Stomach (tissue), 9 donors: Measurements from ENCODE around the gene CRABP2. TPM values are rescaled to one million over a fixed set of nuclear protein-coding genes. Genes with fewer than 3 reads are reported as not detected.

ENCODE experiments used
- DNase-seq, 2 donors: peaks; one replicate each; pipeline versions ENCODE4 v3.0.0 to v3.0.0-alpha.2; 2013 to 2019
- H3K27ac ChIP-seq, 5 donors: fragments of 200-600 bp in 4 of 5; sonication (generic) in 4 of 5; one replicate each; pipeline ENCODE4 v1.5.1; 2013 to 2019; ENCODE audit warnings: mild to moderate bottlenecking in 1 of 5, moderate library complexity in 1 of 5
- H3K27me3 ChIP-seq, 3 donors: fragments of 200-600 bp; sonication (generic); one replicate each; pipeline ENCODE4 v1.5.1; 2017 to 2019; ENCODE audit warnings: mixed run types in 1 of 3
- H3K36me3 ChIP-seq, 4 donors: fragments of 200-600 bp; sonication (generic); 1 replicate in 3 of 4; 2 replicates in 1 of 4; pipeline ENCODE4 v1.5.1; 2016 to 2019
- H3K4me1 ChIP-seq, 4 donors: fragments of 200-600 bp; sonication (generic); one replicate each; pipeline ENCODE4 v1.5.1; 2016 to 2019
- H3K4me3 ChIP-seq, 4 donors: fragments of 200-600 bp; sonication (generic) in 3 of 4; one replicate each; pipeline ENCODE4 v1.5.1; 2016 to 2019; ENCODE audit warnings: mild to moderate bottlenecking in 1 of 4
- H3K9me3 ChIP-seq, 4 donors: fragments of 200-600 bp; sonication (generic); one replicate each; pipeline ENCODE4 v1.5.1; 2016 to 2019
- CTCF ChIP-seq, 7 experiments: fragments of 450-650 bp in 4 of 7; fragments of 200-600 bp in 3 of 7; sonication (generic) in 3 of 7; IDR thresholded peaks; one replicate each; pipeline ENCODE4 v1.5.1; 2016 to 2019; ENCODE audit warnings: antibody characterized with exemption in 7 of 7, control low read depth in 2 of 7, mild to moderate bottlenecking in 1 of 7
- EP300 ChIP-seq: sonication (generic); formaldehyde crosslinking; IDR thresholded peaks from one replicate; pipeline ENCODE4 v1.6.1; 2017; ENCODE audit warnings: antibody characterized with exemption
- POLR2A ChIP-seq, 4 donors: fragments of 450-650 bp; IDR thresholded peaks; one replicate each; pipeline ENCODE4 v1.6.1; 2016; ENCODE audit warnings: antibody characterized with exemption in 4 of 4, control low read depth in 2 of 4, mild to moderate bottlenecking in 1 of 4, moderate library complexity in 1 of 4
- POLR2AphosphoS5 ChIP-seq, 3 donors: sonication (generic); formaldehyde crosslinking; IDR thresholded peaks; one replicate each; pipeline ENCODE4 v1.6.1; 2016; ENCODE audit warnings: antibody characterized with exemption in 3 of 3
- WGBS, 5 donors: extraction: QIAGEN DNeasy Blood & Tissue Kit in 3 of 5; methylation state at CpG; one replicate each; pipeline versions ENCODE4 v1.1.5 to v1.1.7; 2013 to 2018; 5-methylcytosine and 5-hydroxymethylcytosine counted together
- intact Hi-C: fragments of 100-400 bp; cut with DNase I; formaldehyde crosslinking; loops from one replicate; pipeline ENCODE4 v1.15.1; 2023; ENCODE audit warnings: low total_unique reads
- polyA plus RNA-seq, 3 donors: library from polyadenylated mRNA; stranded (reverse); fragments of 200-250 nt; gene quantifications; one replicate each; pipeline ENCODE4 v1.2.3, GENCODE V29; 2013
- total RNA-seq, 5 donors: library from RNA; depleted of rRNA; stranded (reverse); fragments of >200 nt; gene quantifications; one replicate each; pipeline versions ENCODE4 v1.1.0 to v1.2.3, GENCODE V29; 2014 to 2016
- donor health status: healthy with polysubstance abuse.
- donor health status: Bipolar disorder and iron deficiency.
- donor health status: healthy.

The CRABP2 gene
- total and polyA plus RNA-seq, 8 donors = 0.72 to 207 (median 6.9) TPM; not detected in 3

- H3K9me3 ChIP-seq = no peaks in the 10 kb centered on the region
- WGBS, 5 donors = 44 to 58% (median 53%) methylated on average over 5 of the region's 5 CpGs
- no peak for TF ChIP-seq POLR2AphosphoS5 (IDR thresholded peaks at IDR 0.05)
- TF ChIP-seq CTCF (IDR thresholded peaks at IDR 0.05) = no peak
- TF ChIP-seq POLR2A (IDR thresholded peaks at IDR 0.05) = no peak
- no peak for TF ChIP-seq EP300
- H3K27ac ChIP-seq = peak overlapping the region; percentile 31 to 88 (median 82)
- H3K4me1 ChIP-seq = peaks cover 52 to 100% (median 83%) of the 10 kb centered on the region in 4 donors
- H3K4me3 ChIP-seq = no peak overlapping the region
- intact Hi-C loops = no loop called here
- H3K36me3 ChIP-seq = no peaks in the 10 kb centered on the region
- peak in 1 of 2 donors; percentile 43 for DNase-seq
- peaks cover 0 to 5% (median 0%) of the 10 kb centered on the region in 3 donors for H3K27me3 ChIP-seq
Observed at GRCh38 chr1:156664046-156664766, 41.2 kb downstream of the CRABP2 start.

- H3K4me1 ChIP-seq = peaks cover 52 to 94% (median 80%) of the 10 kb centered on the region in 4 donors
- peak in 1 of 2 donors; percentile 71 for DNase-seq
- H3K4me3 ChIP-seq = no peak overlapping the region
- no peaks in the 10 kb centered on the region for H3K9me3 ChIP-seq
- WGBS, 5 donors = 31 to 60% (median 45%) methylated on average over 5 of the region's 5 CpGs
- peak overlapping the region in 4 of 5 donors; percentile 67 to 88 (median 84) for H3K27ac ChIP-seq
- H3K27me3 ChIP-seq = peaks cover 0 to 10% (median 0%) of the 10 kb centered on the region in 3 donors
- TF ChIP-seq EP300 (no peak), CTCF (IDR thresholded peaks at IDR 0.05) (no peak), POLR2AphosphoS5 (IDR thresholded peaks at IDR 0.05) (no peak)
- intact Hi-C loops = no loop called here
- H3K36me3 ChIP-seq = no peaks in the 10 kb centered on the region
Observed at GRCh38 chr1:156663178-156663577, 42.2 kb downstream of the CRABP2 start.

- no peaks in the 10 kb centered on the region for H3K9me3 ChIP-seq
- intact Hi-C loops = no loop called here
- TF ChIP-seq POLR2AphosphoS5 (IDR thresholded peaks at IDR 0.05) (no peak), POLR2A (IDR thresholded peaks at IDR 0.05) (no peak), CTCF (IDR thresholded peaks at IDR 0.05) (no peak)
- no peak overlapping the region for H3K4me3 ChIP-seq
- H3K27ac ChIP-seq = peak overlapping the region; percentile 20 to 88 (median 82)
- DNase-seq = no peak
- H3K36me3 ChIP-seq = no peaks in the 10 kb centered on the region
- WGBS, 5 donors = 75 to 93% (median 88%) methylated on average over 5 of the region's 5 CpGs
- H3K4me1 ChIP-seq = peaks cover 54 to 92% (median 79%) of the 10 kb centered on the region in 4 donors
- peaks cover 0 to 15% (median 2%) of the 10 kb centered on the region in 3 donors for H3K27me3 ChIP-seq
Observed at GRCh38 chr1:156662800-156663055, 42.7 kb downstream of the CRABP2 start.

- intact Hi-C loops = no loop called here
- peak overlapping the region; percentile 25 to 88 (median 82) for H3K27ac ChIP-seq
- peaks cover 0 to 20% (median 5%) of the 10 kb centered on the region in 3 donors for H3K27me3 ChIP-seq
- TF ChIP-seq EP300 (no peak), CTCF (IDR thresholded peaks at IDR 0.05) (no peak), POLR2AphosphoS5 (IDR thresholded peaks at IDR 0.05) (no peak), POLR2A (IDR thresholded peaks at IDR 0.05) (no peak)
- DNase-seq = peak in 1 of 2 donors; percentile 52
- peaks cover 59 to 92% (median 80%) of the 10 kb centered on the region in 4 donors for H3K4me1 ChIP-seq
- H3K36me3 ChIP-seq = no peaks in the 10 kb centered on the region
- H3K4me3 ChIP-seq = no peak overlapping the region
- H3K9me3 ChIP-seq = no peaks in the 10 kb centered on the region
- 47 to 74% (median 64%) methylated on average over 12 of the region's 12 CpGs for WGBS, 5 donors
Observed at GRCh38 chr1:156662005-156662799, 43.2 kb downstream of the CRABP2 start.
